IPS DF 19.7 (cell line): ENCODE data around the gene MTA3.

Experiments used
- DNase-seq: peaks from one replicate; pipeline ENCODE4 v3.0.0-alpha.2; 2013; ENCODE audit warnings: low read depth, low spot score

The MTA3 gene

DNA sequence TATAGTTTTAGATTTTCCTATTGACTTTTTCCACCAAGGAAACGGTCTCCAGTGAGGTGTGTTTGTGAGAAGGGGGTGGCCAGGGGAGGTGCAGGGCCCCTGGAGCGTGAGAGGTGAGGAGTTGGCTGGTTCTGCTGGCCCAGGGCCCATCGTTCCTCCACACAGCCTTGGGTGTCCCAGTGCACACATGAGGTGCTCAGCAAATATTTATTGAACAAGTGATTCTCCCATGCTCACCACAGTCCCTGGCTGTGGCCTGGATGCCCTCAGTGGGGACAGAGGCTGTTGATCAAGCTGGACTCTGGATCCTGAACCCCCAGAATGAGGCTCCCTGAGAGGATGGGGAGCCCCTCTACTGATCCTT lies 219.0 kb downstream of the MTA3 start:
- DNase-seq = no peak

DNA sequence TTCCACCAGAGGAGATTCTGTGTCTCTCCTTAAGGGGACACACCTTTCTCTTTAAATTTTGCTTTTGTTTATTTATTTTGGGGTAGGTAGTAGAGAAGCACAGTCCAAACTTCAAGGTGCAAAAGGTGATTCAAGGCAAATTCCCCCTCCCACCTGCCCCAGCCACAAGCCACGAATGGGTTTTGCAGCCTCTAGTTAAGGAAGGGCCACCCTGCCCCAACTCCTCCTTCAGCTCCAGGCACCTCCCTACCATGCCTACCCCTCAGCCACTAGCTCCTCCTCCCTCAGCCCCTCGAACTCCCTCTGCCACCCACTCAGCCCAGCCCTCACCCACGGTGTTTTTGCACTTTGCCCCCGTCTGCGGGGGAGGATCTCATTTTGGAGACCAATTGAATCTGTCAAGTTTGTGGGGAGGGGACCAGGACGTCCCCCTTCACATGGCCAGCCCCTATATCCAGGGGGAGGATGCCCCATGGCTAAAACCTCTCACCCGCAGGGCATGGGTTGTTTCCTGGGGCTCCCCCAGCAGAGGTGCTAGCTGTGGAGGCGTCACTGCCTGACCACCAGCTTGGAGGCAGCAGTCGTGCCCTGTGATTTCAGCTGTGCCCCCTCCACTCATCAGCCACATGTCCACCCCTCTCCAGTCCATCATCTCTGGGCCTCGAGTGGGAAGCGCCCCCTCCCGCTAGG lies 219.5 kb downstream of the MTA3 start:
- no peak for DNase-seq

GRCh38 chr2:42788478-42788793 lies 220.0 kb downstream of the MTA3 start:
- no peak for DNase-seq

- DNase-seq = no peak
Measured at GRCh38 chr2:42788882-42789281, 220.4 kb downstream of the MTA3 start.

GRCh38 chr2:42789751-42790150 lies 221.3 kb downstream of the MTA3 start:
- DNase-seq = no peak

DNA sequence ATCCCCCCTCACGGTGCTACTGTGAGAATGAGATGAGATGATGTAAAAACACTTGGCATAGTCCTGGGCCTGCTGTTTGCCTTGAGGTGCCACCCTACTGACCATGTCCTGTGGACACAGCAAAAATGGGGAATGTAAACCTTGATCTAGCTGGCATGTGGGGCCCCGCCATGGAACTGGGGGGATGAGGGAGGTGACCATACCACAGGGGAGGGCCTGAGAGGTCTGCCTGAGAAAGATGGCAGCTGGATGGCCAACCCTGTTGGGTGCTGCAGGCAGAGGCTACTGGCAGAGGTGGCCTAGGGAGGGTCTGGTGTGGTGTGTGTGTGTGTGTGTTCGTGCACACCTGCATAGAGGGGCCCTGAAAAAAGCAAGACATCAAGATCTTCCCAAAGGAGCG lies 223.2 kb downstream of the MTA3 start:
- DNase-seq = no peak

- no peak for DNase-seq
Measured at GRCh38 chr2:42792087-42792582, 223.7 kb downstream of the MTA3 start.

- no peak for DNase-seq
Measured at GRCh38 chr2:42792583-42793333, 224.3 kb downstream of the MTA3 start, which contains the start of gene HAAO. TSS of gene HAAO (minus strand) at chr2:42792583. CDS start at chr2:42792536, 47 bp downstream.

DNA sequence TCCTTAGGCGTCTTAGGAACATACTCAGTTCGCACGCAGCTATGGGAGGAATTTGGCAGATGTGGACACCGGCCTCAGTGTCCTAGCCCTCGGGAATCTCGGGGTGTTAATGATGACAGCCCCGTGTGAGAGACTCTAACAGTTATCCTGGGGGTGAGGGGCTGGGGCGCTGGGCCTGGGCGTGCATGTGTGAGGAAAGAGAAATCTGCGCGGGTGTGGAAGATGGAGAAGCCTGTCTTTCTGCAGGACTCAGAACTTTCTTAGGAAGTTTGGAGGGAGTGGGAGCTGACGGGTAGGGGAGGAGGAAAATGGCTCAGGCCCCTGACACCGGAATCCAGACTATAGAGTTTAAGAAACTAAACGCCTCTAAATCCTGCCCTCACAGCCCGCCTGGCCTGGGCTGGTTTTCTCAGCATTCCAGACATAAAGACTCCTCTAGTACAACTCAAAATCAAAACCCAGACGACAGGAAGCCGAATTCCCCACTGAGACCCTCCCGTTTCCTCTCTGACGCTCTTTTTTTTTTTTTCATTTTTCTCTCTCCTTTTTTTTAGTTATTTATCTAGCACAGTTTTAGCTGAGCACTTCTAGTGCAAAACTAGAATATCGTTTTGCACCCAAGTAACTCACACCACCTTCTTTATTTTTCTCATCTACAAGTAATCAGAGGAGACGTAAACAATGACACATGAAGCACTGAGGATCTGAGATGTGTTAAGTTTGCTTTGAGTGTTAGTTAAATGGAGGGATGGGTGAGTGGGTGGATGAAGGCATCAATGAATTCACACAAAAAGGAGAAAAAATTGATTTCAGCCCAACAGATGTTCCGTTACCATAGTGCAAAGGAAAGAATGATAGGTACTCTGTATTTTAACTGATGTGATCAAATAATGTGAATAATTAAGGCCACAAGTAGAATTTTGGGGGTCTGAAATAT lies 225.2 kb downstream of the MTA3 start:
- no peak for DNase-seq

- no peak for DNase-seq
Measured at GRCh38 chr2:42794271-42795046, 226.0 kb downstream of the MTA3 start.

DNA sequence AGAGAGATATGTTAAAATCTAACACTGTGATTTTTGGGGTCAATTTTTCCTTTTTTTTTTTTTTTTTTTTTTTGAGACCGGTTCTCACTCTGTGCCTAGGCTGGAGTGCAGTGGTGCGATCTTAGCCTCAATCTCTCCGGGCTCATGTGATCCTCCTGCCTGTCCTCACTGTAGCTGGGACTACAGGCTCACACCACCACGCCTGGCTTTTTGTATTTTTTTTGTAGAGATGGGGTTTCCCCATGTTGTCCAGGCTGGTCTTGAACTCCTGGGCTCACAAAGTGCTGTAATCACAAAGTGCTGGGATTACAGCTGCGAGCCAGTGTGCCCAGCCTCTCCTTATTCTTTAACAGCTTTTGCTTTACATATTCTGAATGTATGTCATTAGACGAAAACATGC lies 226.8 kb downstream of the MTA3 start:
- no peak for DNase-seq

DNA sequence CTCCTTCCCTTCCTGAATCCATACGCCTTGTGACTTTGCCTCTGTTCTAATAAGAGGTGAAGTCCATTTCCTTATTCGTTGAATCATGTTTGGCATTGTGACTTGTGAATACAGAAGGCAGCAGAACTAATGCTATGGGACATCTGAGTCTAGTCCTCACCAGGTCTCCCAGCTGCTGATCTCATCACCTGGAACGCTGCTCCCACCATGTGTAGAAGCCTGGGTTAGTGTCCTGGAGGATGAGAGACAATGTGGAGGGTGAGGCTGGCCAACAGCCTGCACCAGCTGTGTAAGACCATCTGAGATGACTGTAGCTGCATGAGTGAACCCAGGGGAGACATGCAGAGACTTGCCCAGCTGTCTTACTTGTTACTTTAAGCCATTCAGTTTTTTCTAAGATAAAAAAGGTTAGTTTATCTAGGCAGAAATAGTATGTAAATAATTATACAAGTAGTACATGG lies 227.4 kb downstream of the MTA3 start:
- no peak for DNase-seq

DNA sequence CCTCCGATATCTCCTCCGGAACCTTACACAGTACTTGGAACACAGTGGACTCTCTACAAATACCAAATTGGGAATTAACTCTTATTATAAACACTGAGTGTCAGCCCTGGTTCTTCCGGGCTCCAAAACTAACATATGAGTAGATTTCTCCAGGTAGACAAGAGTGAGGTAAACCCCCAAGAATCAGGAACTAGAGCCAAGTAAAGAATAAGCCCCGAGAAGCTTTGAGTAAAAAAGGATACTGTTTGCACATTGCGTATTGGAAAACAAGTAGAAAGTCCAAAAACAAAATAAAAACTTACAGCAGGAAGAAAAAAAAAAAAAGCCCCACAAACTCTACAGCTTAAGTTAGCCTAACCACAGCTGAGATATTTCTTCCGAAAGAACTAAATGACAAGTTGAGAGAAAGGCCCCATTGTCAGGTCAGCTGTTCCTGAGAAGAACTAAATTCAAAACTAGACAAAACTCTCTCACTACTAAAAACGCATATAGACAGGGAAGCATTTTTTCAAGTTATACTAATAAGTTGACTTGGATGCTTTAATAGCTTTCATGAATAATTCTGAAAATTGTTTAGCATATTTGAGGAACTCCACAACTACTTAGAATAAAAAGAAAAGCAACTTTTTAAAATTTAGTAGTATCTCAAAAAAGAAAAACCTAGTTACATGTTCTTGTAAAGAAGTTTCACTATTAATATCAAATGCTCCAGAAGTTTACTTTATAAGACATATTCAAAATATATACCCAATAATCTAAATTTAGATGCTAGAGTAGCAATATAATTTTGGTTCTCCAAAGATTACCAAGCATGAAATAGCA lies 228.2 kb downstream of the MTA3 start:
- no peak for DNase-seq

- no peak for DNase-seq
Measured at GRCh38 chr2:42797281-42797680, 228.8 kb downstream of the MTA3 start.

DNA sequence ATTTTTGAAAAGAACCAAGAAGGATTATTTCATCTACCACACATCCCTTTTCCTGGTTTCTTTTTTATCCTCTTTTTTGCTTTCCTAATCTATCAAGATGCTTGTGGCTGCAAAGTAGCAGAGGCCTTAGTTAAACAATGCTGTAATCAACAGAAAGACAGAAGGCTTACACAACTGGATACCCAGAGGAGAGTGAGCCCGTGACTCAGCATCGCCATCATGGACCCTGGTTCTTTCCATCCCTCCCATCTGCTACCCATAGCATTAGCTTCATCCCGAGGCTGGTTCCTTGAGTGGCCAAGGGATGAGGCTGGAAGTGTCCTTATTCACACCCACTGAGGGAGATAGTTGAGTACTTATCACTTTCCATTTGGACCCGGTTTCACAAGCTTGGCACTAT lies 231.4 kb downstream of the MTA3 start:
- no peak for DNase-seq

DNA sequence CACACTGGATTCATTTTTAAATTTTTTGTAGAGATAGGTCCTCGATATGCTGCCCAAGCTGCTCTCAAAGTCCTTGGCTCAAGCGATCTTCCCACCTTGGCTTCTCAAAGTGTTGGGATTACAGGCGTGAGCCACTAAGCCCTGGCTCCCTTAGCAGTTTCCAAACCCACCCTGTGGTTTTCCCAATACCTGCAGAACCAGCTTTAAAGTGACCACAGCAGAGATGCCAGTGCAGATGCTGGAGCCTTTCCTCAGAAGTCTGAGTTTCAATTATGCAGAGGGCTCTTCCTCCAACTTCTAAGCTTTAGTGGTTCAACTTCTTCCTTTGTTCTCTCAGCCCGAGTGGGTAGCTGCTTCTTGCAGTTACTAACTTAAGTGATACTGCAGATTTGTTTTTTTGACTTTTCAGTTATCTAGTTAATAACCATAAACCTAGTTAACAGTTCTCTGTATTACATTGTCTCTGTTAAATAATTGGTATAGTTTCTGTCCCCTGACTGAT lies 232.1 kb downstream of the MTA3 start:
- no peak for DNase-seq

- no peak for DNase-seq
Measured at GRCh38 chr2:42800981-42801380, 232.5 kb downstream of the MTA3 start.

GRCh38 chr2:42801381-42801780 lies 232.9 kb downstream of the MTA3 start:
- DNase-seq = no peak

- no peak for DNase-seq
Measured at GRCh38 chr2:42802150-42802549, 233.7 kb downstream of the MTA3 start.

- DNase-seq = no peak
Measured at GRCh38 chr2:42804338-42804737, 235.9 kb downstream of the MTA3 start.
